GM18511 (cell line): ENCODE measurements around the gene TRAPPC12.
A peak's percentile ranks its signal among the peaks of the same experiment; 100 is the strongest.
"Not testable (repeated sequence)": the region's sequence is repeated elsewhere in the genome, so short reads cannot be mapped to it uniquely, and the experiment has no call there.

ENCODE experiments used
- ATAC-seq: cut with Tn5 transposase; IDR thresholded peaks from one replicate; pipeline ENCODE4 v1.9.1; 2021; ENCODE audit warnings: mild to moderate bottlenecking, moderate library complexity; ENCODE audit not compliant: unreplicated experiment

Gene TRAPPC12

GRCh38 chr2:3498783-3499394 is 119.4 kb downstream of the TRAPPC12 start:
- no peak for ATAC-seq

GRCh38 chr2:3500326-3500899 is 120.9 kb downstream of the TRAPPC12 start:
- ATAC-seq: no peak

GRCh38 chr2:3503046-3503445 is 123.6 kb downstream of the TRAPPC12 start:
- ATAC-seq: no peak

- ATAC-seq: no peak
These were observed 124.0 kb downstream of the TRAPPC12 start for GRCh38 chr2:3503483-3503882.

- no peak for ATAC-seq
These were observed 125.2 kb downstream of the TRAPPC12 start for GRCh38 chr2:3504741-3505140.

GRCh38 chr2:3505771-3506170 is 126.3 kb downstream of the TRAPPC12 start:
- ATAC-seq: peak; percentile 58

- ATAC-seq: no peak
These were observed 132.6 kb downstream of the TRAPPC12 start for GRCh38 chr2:3512086-3512485.

GRCh38 chr2:3513026-3513810 is 133.7 kb downstream of the TRAPPC12 start:
- ATAC-seq: no peak

- ATAC-seq: not testable (repeated sequence)
These were observed 135.9 kb downstream of the TRAPPC12 start for GRCh38 chr2:3515438-3515837.

- ATAC-seq: no peak
These were observed 137.3 kb downstream of the TRAPPC12 start for GRCh38 chr2:3516831-3517230.

- peak; percentile 35 for ATAC-seq
These were observed 138.5 kb downstream of the TRAPPC12 start for GRCh38 chr2:3517948-3518495.

GRCh38 chr2:3518496-3519254 is 139.2 kb downstream of the TRAPPC12 start:
- peak; percentile 82 for ATAC-seq

- peak; percentile 68 for ATAC-seq
These were observed 140.0 kb downstream of the TRAPPC12 start, which contains the start of gene ADI1 for GRCh38 chr2:3519255-3520205. ADI1 (minus strand) TSS chr2:3519531; CDS start chr2:3519487, 44 bp downstream.

GRCh38 chr2:3520591-3520990 is 141.1 kb downstream of the TRAPPC12 start:
- ATAC-seq: no peak

GRCh38 chr2:3522961-3523421 is 143.5 kb downstream of the TRAPPC12 start:
- no peak for ATAC-seq

- no peak for ATAC-seq
These were observed 144.1 kb downstream of the TRAPPC12 start for GRCh38 chr2:3523551-3524041.

GRCh38 chr2:3526871-3527270 is 147.4 kb downstream of the TRAPPC12 start:
- ATAC-seq: no peak

- ATAC-seq: no peak
These were observed 148.6 kb downstream of the TRAPPC12 start for GRCh38 chr2:3527886-3528785.
